Psoas muscle (tissue), 8 donors: ENCODE results near the gene SNED1. TPM values are rescaled to one million over a fixed set of nuclear protein-coding genes. Genes with fewer than 3 reads are reported as not detected.

ENCODE experiments used
- ATAC-seq, 4 donors: fragments of 200-7000 bp; cut with Tn5 transposase; one replicate each; pipeline ENCODE4 v1.9.1; 2020; ENCODE audit warnings: moderate library complexity in 3 of 4, mild to moderate bottlenecking in 2 of 4
- DNase-seq, 2 donors: peaks; one replicate each; pipeline ENCODE4 v3.0.0-alpha.2; 2020
- H3K27ac ChIP-seq: fragments of 200-600 bp; one replicate; pipeline ENCODE4 v1.8.0; 2022
- H3K27me3 ChIP-seq, 3 donors: fragments of 200-600 bp in 1 of 3; one replicate each; pipeline versions ENCODE4 v1.6.1 to v1.8.0; 2013 to 2022; ENCODE audit warnings: low read length in 2 of 3, mild to moderate bottlenecking in 2 of 3, moderate library complexity in 1 of 3; ENCODE audit not compliant: insufficient read depth in 3 of 3
- H3K36me3 ChIP-seq, 2 donors: fragments of 200-600 bp in 1 of 2; one replicate each; pipeline versions ENCODE4 v1.6.1 to v1.8.0; 2013 to 2022; ENCODE audit warnings: low read depth in 1 of 2, mild to moderate bottlenecking in 1 of 2, moderate library complexity in 1 of 2; ENCODE audit not compliant: insufficient read depth in 1 of 2
- H3K4me1 ChIP-seq: fragments of 200-600 bp; one replicate; pipeline ENCODE4 v1.8.0; 2022
- H3K4me3 ChIP-seq: fragments of 200-600 bp; one replicate; pipeline ENCODE4 v1.8.0; 2022; ENCODE audit warnings: mild to moderate bottlenecking
- H3K9me3 ChIP-seq: fragments of 200-600 bp; one replicate; pipeline ENCODE4 v1.8.0; 2022
- WGBS, 3 donors: extraction: QIAGEN DNeasy Blood & Tissue Kit; methylation state at CpG; one replicate each; pipeline versions ENCODE4 v1.1.6 to v1.1.7; 2013; 5-methylcytosine and 5-hydroxymethylcytosine counted together
- intact Hi-C, 2 donors: fragments of 100-400 bp; cut with DNase I; formaldehyde crosslinking; loops; one replicate each; pipeline versions ENCODE4 v1.11.0 to v1.14.2; 2022
- polyA plus RNA-seq, 3 donors: library from polyadenylated mRNA; stranded (reverse); fragments of 200-250 nt; gene quantifications; one replicate each; pipeline ENCODE4 v1.2.3, GENCODE V29; 2013
- total RNA-seq, 4 donors: library from RNA; stranded (reverse); fragmentation: NEBNext Ultra II Directional in 2 of 4; extraction: Animal tissue kit (Norgen Biotek cat#: 25700) in 2 of 4; gene quantifications; one replicate each; pipeline versions ENCODE4 v1.2.1 to v1.2.4, GENCODE V29; 2021 to 2023
- TF ChIP-seq, protein P1 (sequence below): fragments of 200-600 bp; IDR thresholded peaks from one replicate; pipeline ENCODE4 v1.8.0; 2022; ENCODE audit warnings: antibody characterized with exemption
- donor health status: healthy with polysubstance abuse.
- donor health status: DM: no; HTN: no; CAD: no; lungs with moderate emphysema.
- donor health status: Bipolar disorder and iron deficiency.
- donor health status: healthy.
- donor health status: DM: yes; HTN: yes; CAD: no.
- donor health status: DM: no; HTN: no; CAD: no.
- donor health status: DM: no; HTN: no; CAD: no.
- donor health status: DM: yes; HTN: yes; CAD: no.

Gene SNED1
- total and polyA plus RNA-seq, 7 donors, result 7.8 to 36.9 (median 9.2) TPM

DNA sequence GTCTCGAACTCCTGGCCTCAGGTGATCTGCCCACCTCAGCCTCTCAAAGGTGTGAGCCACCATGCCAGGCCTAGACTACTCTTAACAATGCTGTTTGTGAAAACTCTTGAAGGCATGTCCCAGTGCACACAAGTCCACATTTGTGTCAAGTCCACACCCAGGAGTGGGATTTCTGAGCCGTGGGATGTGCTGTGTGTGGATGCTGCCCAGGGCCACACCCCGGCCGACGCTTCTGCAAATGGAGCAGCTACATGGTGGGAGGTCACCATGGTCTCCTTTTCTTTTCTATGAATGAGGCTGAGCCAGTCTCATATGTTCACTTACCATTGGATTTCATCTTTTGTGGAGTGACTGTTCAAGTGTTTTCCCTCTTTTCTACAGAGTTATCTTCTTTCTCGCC lies 15.8 kb downstream of the SNED1 start:
- 85 to 87% (median 87%) methylated on average over 6 of the region's 6 CpGs for WGBS, 3 donors
- H3K4me1 ChIP-seq, result peaks cover 14% of the 10 kb centered on the region
- no peaks in the 10 kb centered on the region for H3K27me3 ChIP-seq
- peaks cover 0 to 5% of the 10 kb centered on the region in 2 donors for H3K36me3 ChIP-seq
- TF ChIP-seq, protein P1, sequence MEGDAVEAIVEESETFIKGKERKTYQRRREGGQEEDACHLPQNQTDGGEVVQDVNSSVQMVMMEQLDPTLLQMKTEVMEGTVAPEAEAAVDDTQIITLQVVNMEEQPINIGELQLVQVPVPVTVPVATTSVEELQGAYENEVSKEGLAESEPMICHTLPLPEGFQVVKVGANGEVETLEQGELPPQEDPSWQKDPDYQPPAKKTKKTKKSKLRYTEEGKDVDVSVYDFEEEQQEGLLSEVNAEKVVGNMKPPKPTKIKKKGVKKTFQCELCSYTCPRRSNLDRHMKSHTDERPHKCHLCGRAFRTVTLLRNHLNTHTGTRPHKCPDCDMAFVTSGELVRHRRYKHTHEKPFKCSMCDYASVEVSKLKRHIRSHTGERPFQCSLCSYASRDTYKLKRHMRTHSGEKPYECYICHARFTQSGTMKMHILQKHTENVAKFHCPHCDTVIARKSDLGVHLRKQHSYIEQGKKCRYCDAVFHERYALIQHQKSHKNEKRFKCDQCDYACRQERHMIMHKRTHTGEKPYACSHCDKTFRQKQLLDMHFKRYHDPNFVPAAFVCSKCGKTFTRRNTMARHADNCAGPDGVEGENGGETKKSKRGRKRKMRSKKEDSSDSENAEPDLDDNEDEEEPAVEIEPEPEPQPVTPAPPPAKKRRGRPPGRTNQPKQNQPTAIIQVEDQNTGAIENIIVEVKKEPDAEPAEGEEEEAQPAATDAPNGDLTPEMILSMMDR, result no peak
- intact Hi-C loops, result no loop called here
- ATAC-seq, result no peak
- no peak overlapping the region for H3K27ac ChIP-seq
- no peak for DNase-seq
- H3K9me3 ChIP-seq, result no peaks in the 10 kb centered on the region
- no peak overlapping the region for H3K4me3 ChIP-seq

DNA sequence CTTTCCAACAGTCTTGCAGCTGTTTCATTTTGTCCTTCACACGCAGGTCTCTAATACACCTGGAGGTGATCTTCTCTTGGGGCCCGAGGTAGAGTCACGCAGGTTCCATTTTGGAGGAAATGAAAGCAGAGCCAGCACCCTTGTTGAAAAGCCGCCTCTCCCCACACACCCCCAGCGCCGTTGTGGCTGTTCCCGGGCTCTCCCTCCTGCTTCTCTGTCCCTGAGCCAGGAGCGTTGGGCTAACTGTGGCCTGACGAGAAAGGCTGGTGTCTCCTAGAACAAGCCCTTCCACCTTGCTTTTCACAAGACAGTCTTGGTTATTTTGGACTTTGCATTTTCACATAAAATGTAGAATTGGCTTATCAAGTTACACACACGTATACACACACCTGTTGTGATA lies 16.3 kb downstream of the SNED1 start:
- TF ChIP-seq, protein P1, result no peak
- intact Hi-C loops, result no loop called here
- 64 to 73% (median 66%) methylated on average over 10 of the region's 10 CpGs for WGBS, 3 donors

DNA sequence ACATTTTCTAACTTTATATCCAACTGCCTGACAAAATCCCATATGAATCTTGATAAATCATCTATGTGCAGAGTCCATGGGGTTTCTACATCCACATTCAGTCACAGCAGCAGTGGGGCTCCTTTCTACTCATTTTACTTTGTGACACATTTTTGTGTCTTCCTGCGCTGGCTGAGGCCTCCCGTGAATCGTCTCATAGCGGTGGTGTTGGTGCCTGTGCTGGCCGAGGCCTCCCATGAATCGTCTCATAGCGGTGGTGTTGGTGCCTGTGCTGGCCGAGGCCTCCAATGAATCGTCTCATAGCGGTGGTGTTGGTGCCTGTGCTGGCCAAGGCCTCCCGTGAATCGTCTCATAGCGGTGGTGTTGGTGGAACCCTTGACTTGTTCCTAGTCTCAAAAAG lies 17.0 kb downstream of the SNED1 start:
- Histone ChIP-seq H3K9me3 (no peaks in the 10 kb centered on the region), H3K36me3 (peaks cover 0 to 5% of the 10 kb centered on the region in 2 donors), H3K27me3 (no peaks in the 10 kb centered on the region), H3K4me3 (no peak overlapping the region), H3K4me1 (peaks cover 9% of the 10 kb centered on the region), H3K27ac (no peak overlapping the region)
- DNase-seq (peak in 1 of 2 donors; percentile 39), ATAC-seq (no peak)
- 77 to 89% (median 78%) methylated on average over 13 of the region's 13 CpGs for WGBS, 3 donors
- TF ChIP-seq, protein P1, result no peak
- intact Hi-C loops, result no loop called here

More for the DNA sequence above, 16.3 kb downstream of the SNED1 start:
- Histone ChIP-seq H3K27ac (no peak overlapping the region), H3K36me3 (peaks cover 0 to 5% of the 10 kb centered on the region in 2 donors), H3K4me1 (peaks cover 14% of the 10 kb centered on the region), H3K27me3 (no peaks in the 10 kb centered on the region), H3K9me3 (no peaks in the 10 kb centered on the region), H3K4me3 (no peak overlapping the region)
- ATAC-seq (no peak), DNase-seq (peak in 1 of 2 donors; percentile 36)

DNA sequence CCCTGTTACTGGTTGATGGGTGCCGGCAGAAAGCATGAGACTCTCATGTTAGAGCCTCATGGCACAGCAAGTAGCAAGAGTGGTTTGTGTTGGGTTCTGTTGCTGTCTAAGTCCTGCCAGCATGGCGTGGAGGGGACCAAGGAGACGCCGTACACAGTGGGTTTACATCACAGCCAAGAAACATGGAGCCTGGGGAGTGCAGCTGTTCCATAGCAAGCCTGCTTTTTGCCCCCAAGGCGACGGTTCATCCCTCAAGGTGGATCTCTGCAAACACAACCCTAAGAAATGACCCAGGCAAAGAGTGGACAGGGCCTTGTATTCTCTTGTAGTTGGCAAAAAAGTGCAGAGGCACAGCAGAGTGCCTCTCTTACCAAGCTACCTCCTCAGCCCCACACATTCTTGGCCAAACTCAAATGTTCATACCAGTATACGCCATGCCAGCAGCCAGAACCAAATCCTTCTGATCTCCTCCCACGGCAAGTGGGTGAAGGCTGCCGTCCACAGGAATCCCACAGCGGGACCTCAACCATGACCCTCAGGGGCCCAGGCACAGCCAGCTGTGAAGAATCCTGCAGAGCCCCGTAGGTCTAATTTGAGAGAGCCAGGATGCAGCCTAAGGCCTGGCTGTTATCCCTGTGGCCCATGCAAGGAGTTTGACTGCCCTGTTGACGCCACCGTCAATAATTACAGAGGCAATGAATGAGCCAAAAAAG lies 19.0 kb downstream of the SNED1 start:
- H3K27me3 ChIP-seq, result no peaks in the 10 kb centered on the region
- DNase-seq, result no peak
- TF ChIP-seq, protein P1, result no peak
- H3K4me1 ChIP-seq, result no peaks in the 10 kb centered on the region
- H3K36me3 ChIP-seq, result peaks cover 0 to 5% of the 10 kb centered on the region in 2 donors
- ATAC-seq, result no peak
- H3K27ac ChIP-seq, result no peak overlapping the region
- H3K4me3 ChIP-seq, result no peak overlapping the region
- intact Hi-C loops, result no loop called here
- 68 to 87% (median 72%) methylated on average over 13 of the region's 13 CpGs for WGBS, 3 donors
- H3K9me3 ChIP-seq, result peaks cover 4% of the 10 kb centered on the region
